Measurements from ENCODE around the gene ATXN7L1.

GRCh38 chr7:105688617-105689016 is 187.8 kb downstream of the ATXN7L1 start:
- TF ChIP-seq CTCF (IDR thresholded peaks at IDR 0.05) = no peak
- TF ChIP-seq POLR2A (IDR thresholded peaks at IDR 0.05) = no peak
- TF ChIP-seq POLR2AphosphoS5 (IDR thresholded peaks at IDR 0.05) = no peak
- TF ChIP-seq EP300 (IDR thresholded peaks at IDR 0.05) = no peak

Data from gastroesophageal sphincter (tissue), 3 donors.